Measurements from ENCODE around the gene AGMAT. TPM values are rescaled to one million over a fixed set of nuclear protein-coding genes. Genes with fewer than 3 reads are reported as not detected.
A peak's percentile ranks its signal among the peaks of the same experiment; 100 is the strongest.

The AGMAT gene
- total and polyA plus RNA-seq, 11 donors = 0.08 to 0.53 (median 0.22) TPM; not detected in 6

- TF ChIP-seq POLR2A (IDR thresholded peaks at IDR 0.05) = no peak
- TF ChIP-seq CTCF (IDR thresholded peaks at IDR 0.05) = no peak
- intact Hi-C loops (cut with DNase I) = loop anchor here in 3 of 10 donors (1.0 to 10.0 kb wide), 5 partner anchors 77 to 842 kb away; partner anchors contain the start of genes DDI2 (in 3 of the 3) and SZRD1 (in 1 of the 3)
- peak overlapping the region; percentile 6 to 95 (median 72) for H3K4me3 ChIP-seq
- no peaks in the 10 kb centered on the region for H3K27me3 ChIP-seq
- peaks cover 0 to 14% (median 2%) of the 10 kb centered on the region in 9 donors for H3K36me3 ChIP-seq
- H3K4me1 ChIP-seq = peaks cover 8 to 47% (median 29%) of the 10 kb centered on the region in 12 donors
- H3K9me3 ChIP-seq = no peaks in the 10 kb centered on the region
- DNase-seq = peak in 1 of 5 donors; percentile 99
- WGBS, 4 donors = 3 to 5% (median 3%) methylated on average over 20 to 40 of the region's 40 CpGs
- ATAC-seq = peak; percentile 1 to 16 (median 4)
- H3K27ac ChIP-seq = peak overlapping the region; percentile 82 to 99 (median 97)
These were observed 59.5 kb downstream of the AGMAT start for GRCh38 chr1:15525050-15526020.

GRCh38 chr1:15524283-15525049 is 60.4 kb downstream of the AGMAT start:
- 0 to 2% (median 1%) methylated on average over 3 to 87 of the region's 88 CpGs for WGBS, 4 donors
- peak overlapping the region; percentile 95 to 99 (median 97) for H3K27ac ChIP-seq
- TF ChIP-seq CTCF (IDR thresholded peaks at IDR 0.05) = no peak
- intact Hi-C loops (cut with DNase I) = loop anchor here in 4 of 10 donors (5.0 to 10.0 kb wide), 5 partner anchors 78 to 843 kb away; partner anchors contain the start of genes DDI2 (in 2 of the 4) and SZRD1 (in 1 of the 4)
- no peaks in the 10 kb centered on the region for H3K27me3 ChIP-seq
- ATAC-seq = peak; percentile 75 to 80 (median 79)
- no peaks in the 10 kb centered on the region for H3K9me3 ChIP-seq
- peak; percentile 100 for DNase-seq
- H3K4me1 ChIP-seq = peaks cover 8 to 47% (median 30%) of the 10 kb centered on the region in 12 donors
- peak overlapping the region; percentile 45 to 95 (median 75) for H3K4me3 ChIP-seq
- peaks cover 0 to 8% (median 0%) of the 10 kb centered on the region in 9 donors for H3K36me3 ChIP-seq

GRCh38 chr1:15524021-15524282 is 60.9 kb downstream of the AGMAT start, which contains the start of gene CASP9:
TSS of gene CASP9 (minus strand) at chr1:15524215. CDS start at chr1:15524200, 15 bp downstream.
- intact Hi-C loops (cut with DNase I) = loop anchor here in 2 of 10 donors (5.0 to 10.0 kb wide), 2 partner anchors 197 to 199 kb away; no protein-coding TSS in a partner anchor
- H3K27ac ChIP-seq = peak within 1 kb of the TSS; percentile 95 to 99 (median 97)
- peaks cover 8 to 47% (median 30%) of the 10 kb centered on the region in 12 donors for H3K4me1 ChIP-seq
- ATAC-seq (no peak), DNase-seq (no peak)
- 0 to 1% (median 0%) methylated on average over 6 to 27 of the region's 27 CpGs for WGBS, 4 donors
- no peaks in the 10 kb centered on the region for H3K27me3 ChIP-seq
- H3K36me3 ChIP-seq = peaks cover 0 to 4% (median 0%) of the 10 kb centered on the region in 9 donors
- H3K9me3 ChIP-seq = no peaks in the 10 kb centered on the region
- TF ChIP-seq CTCF (IDR thresholded peaks at IDR 0.05) = peak in 1 of 12 donors; percentile 9
- TF ChIP-seq POLR2A (IDR thresholded peaks at IDR 0.05) = peak in 1 of 2 donors; percentile 29
- H3K4me3 ChIP-seq = peak within 1 kb of the TSS; percentile 45 to 95 (median 75)
